ENCODE measurements around the gene MORC3.

- TF ChIP-seq CTCF (conservative IDR thresholded peaks at IDR 0.05; ENCODE audit: low read depth, low read length) (no peak), FOS (IDR thresholded peaks at IDR 0.05; ENCODE audit: low read depth, low read length) (no peak), RCOR1 (IDR thresholded peaks at IDR 0.05; ENCODE audit: insufficient replicate concordance, low read length) (no peak), MXI1 (IDR thresholded peaks at IDR 0.05; ENCODE audit: borderline replicate concordance, low read depth, low read length) (0 out of 2 replicates have a peak, but pooled peaks have one; percentile 18), CEBPB (IDR thresholded peaks at IDR 0.05; ENCODE audit: low read depth, low read length) (no peak), POLR2A (IDR thresholded peaks at IDR 0.05; ENCODE audit: low read depth, low read length) (no peak)
Observed at GRCh38 chr21:36297938-36298572, 21.9 kb upstream of the MORC3 start.

Measured in IMR-90 (cell line).